Pulmonary artery endothelial cell (primary cell): ENCODE measurements around the gene HEMGN. TPM values are rescaled to one million over a fixed set of nuclear protein-coding genes. Genes with fewer than 3 reads are reported as not detected.
"Not testable (repeated sequence)": the region's sequence is repeated elsewhere in the genome, so short reads cannot be mapped to it uniquely, and the experiment has no call there.

ENCODE experiments used
- DNase-seq: peaks from one replicate; pipeline ENCODE4 v3.0.0-alpha.2; 2011; ENCODE audit warnings: low read depth, low spot score
- total RNA-seq: library from RNA; depleted of rRNA; stranded (reverse); fragments of >200 nt; gene quantifications from 2 replicates; pipeline ENCODE4 v1.2.3, GENCODE V29; 2014

Gene HEMGN
- total RNA-seq, 1 donor from 2014 or later = not detected

GRCh38 chr9:97966493-97966892, 28.5 kb upstream of the HEMGN start:
- DNase-seq = no peak

- DNase-seq = no peak
Measured at GRCh38 chr9:97964901-97965300, 26.9 kb upstream of the HEMGN start.

- DNase-seq = no peak
Measured at GRCh38 chr9:97963232-97963631, 25.3 kb upstream of the HEMGN start.

GRCh38 chr9:97962575-97962974, 24.6 kb upstream of the HEMGN start:
- DNase-seq = no peak

GRCh38 chr9:97962136-97962535, 24.2 kb upstream of the HEMGN start:
- no peak for DNase-seq

- no peak for DNase-seq
Measured at GRCh38 chr9:97961361-97961760, 23.4 kb upstream of the HEMGN start.

- not testable (repeated sequence) for DNase-seq
Measured at GRCh38 chr9:97960678-97961328, 22.8 kb upstream of the HEMGN start.

GRCh38 chr9:97959585-97959984, 21.6 kb upstream of the HEMGN start:
- DNase-seq = no peak

GRCh38 chr9:97958812-97959511, 21.0 kb upstream of the HEMGN start:
- DNase-seq = no peak

- no peak for DNase-seq
Measured at GRCh38 chr9:97956331-97956730, 18.4 kb upstream of the HEMGN start.

GRCh38 chr9:97954550-97954989, 16.6 kb upstream of the HEMGN start:
- no peak for DNase-seq

GRCh38 chr9:97950873-97951272, 12.9 kb upstream of the HEMGN start:
- DNase-seq = not testable (repeated sequence)

- DNase-seq = not testable (repeated sequence)
Measured at GRCh38 chr9:97947094-97947493, 9.1 kb upstream of the HEMGN start.

GRCh38 chr9:97945470-97945869, 7.5 kb upstream of the HEMGN start:
- DNase-seq = not testable (repeated sequence)

GRCh38 chr9:97944612-97945011, 6.6 kb upstream of the HEMGN start:
- DNase-seq = no peak

GRCh38 chr9:97943308-97943855, 5.4 kb upstream of the HEMGN start:
- no peak for DNase-seq

- no peak for DNase-seq
Measured at GRCh38 chr9:97941323-97941722, 3.4 kb upstream of the HEMGN start.

- no peak for DNase-seq
Measured at GRCh38 chr9:97940741-97941140, 2.8 kb upstream of the HEMGN start.

GRCh38 chr9:97940233-97940632, 2.3 kb upstream of the HEMGN start:
- no peak for DNase-seq

GRCh38 chr9:97936998-97937397, 974 bp downstream of the HEMGN start:
- DNase-seq = no peak

- DNase-seq = no peak
Measured at GRCh38 chr9:97935276-97935675, 2.7 kb downstream of the HEMGN start.

- DNase-seq = no peak
Measured at GRCh38 chr9:97934321-97935115, 3.5 kb downstream of the HEMGN start.
